DOHH2 (cell line): ENCODE data around the gene ABCA10.

Experiments used
- H3F3A ChIP-seq: fragments of 200-600 bp; sonication (generic), shearing (Covaris generic); 2 replicates; pipeline ENCODE4 v1.6.0; 2016; ENCODE audit warnings: antibody characterized with exemption, mild to moderate bottlenecking; ENCODE audit not compliant: control insufficient read depth, insufficient read depth
- H3K27ac ChIP-seq: fragments of 200-600 bp; sonication (generic); 2 replicates; pipeline ENCODE4 v1.5.1; 2014; ENCODE audit warnings: low read depth, mild to moderate bottlenecking, low read length, moderate library complexity
- H3K27me3 ChIP-seq: fragments of 200-600 bp; sonication (generic); 2 replicates; pipeline ENCODE4 v1.6.1; 2014; ENCODE audit warnings: mild to moderate bottlenecking, low read length, mixed read lengths; ENCODE audit not compliant: control insufficient read depth
- H3K36me3 ChIP-seq: fragments of 200-600 bp; sonication (generic); 2 replicates; pipeline ENCODE4 v1.6.1; 2014; ENCODE audit warnings: mild to moderate bottlenecking, low read length, moderate library complexity, mixed read lengths; ENCODE audit not compliant: control insufficient read depth
- H3K4me1 ChIP-seq: fragments of 200-600 bp; sonication (generic); 2 replicates; pipeline ENCODE4 v1.6.1; 2014; ENCODE audit warnings: mild to moderate bottlenecking, low read length, mixed read lengths; ENCODE audit not compliant: control insufficient read depth
- H3K4me2 ChIP-seq: fragments of 200-600 bp; sonication (generic); 2 replicates; pipeline ENCODE4 v1.6.0; 2014; ENCODE audit warnings: mild to moderate bottlenecking, low read length, moderate library complexity
- H3K4me3 ChIP-seq: fragments of 200-600 bp; sonication (generic); 2 replicates; pipeline ENCODE4 v1.5.1; 2014; ENCODE audit warnings: mild to moderate bottlenecking, low read length, mixed read lengths
- H3K79me2 ChIP-seq: fragments of 200-600 bp; sonication (generic); 2 replicates; pipeline ENCODE4 v1.6.1; 2014; ENCODE audit warnings: mild to moderate bottlenecking, low read length, mixed read lengths; ENCODE audit not compliant: control insufficient read depth
- H3K9me2 ChIP-seq: fragments of 200-600 bp; sonication (generic); replicated peaks from 2 replicates; pipeline ENCODE4 v1.6.1; 2014; ENCODE audit warnings: mild to moderate bottlenecking, low read length, mixed read lengths; ENCODE audit not compliant: control insufficient read depth
- H3K9me3 ChIP-seq: fragments of 200-600 bp; sonication (generic); 2 replicates; pipeline ENCODE4 v1.6.1; 2014; ENCODE audit warnings: antibody characterized with exemption, low read length, mixed read lengths; ENCODE audit not compliant: control insufficient read depth, insufficient read depth
- H4K20me1 ChIP-seq: fragments of 200-600 bp; sonication (generic); 2 replicates; pipeline ENCODE4 v1.6.0; 2014; ENCODE audit warnings: low read depth, mild to moderate bottlenecking, antibody characterized with exemption, low read length, moderate library complexity; ENCODE audit not compliant: control insufficient read depth, insufficient read depth
- CTCF ChIP-seq: fragments of 200-600 bp; sonication (generic); IDR thresholded peaks from one replicate; pipeline ENCODE4 v1.5.1; 2014; ENCODE audit warnings: antibody characterized with exemption, mild to moderate bottlenecking, low read depth, low read length; ENCODE audit not compliant: poor library complexity, severe bottlenecking
- EZH2phosphoT487 ChIP-seq: fragments of 200-600 bp; sonication (generic); IDR thresholded peaks from 2 replicates; pipeline ENCODE4 v1.6.1; 2017; ENCODE audit warnings: borderline replicate concordance, mild to moderate bottlenecking, antibody characterized with exemption, low read length, moderate library complexity, mixed read lengths

Gene ABCA10

GRCh38 chr17:69223809-69224208 lies 4.8 kb downstream of the ABCA10 start:
- Histone ChIP-seq H3F3A (no peaks in the 10 kb centered on the region), H3K4me3 (no peak overlapping the region), H3K27ac (no peak overlapping the region), H3K9me3 (no peaks in the 10 kb centered on the region), H3K4me2 (no peak overlapping the region), H3K4me1 (no peaks in the 10 kb centered on the region), H4K20me1 (no peaks in the 10 kb centered on the region), H3K9me2 (no peaks in the 10 kb centered on the region), H3K79me2 (no peaks in the 10 kb centered on the region), H3K27me3 (no peaks in the 10 kb centered on the region), H3K36me3 (no peaks in the 10 kb centered on the region)
- TF ChIP-seq EZH2phosphoT487 (no peak), CTCF (no peak)

GRCh38 chr17:69222707-69223258 lies 5.8 kb downstream of the ABCA10 start:
- H3K9me2 ChIP-seq = no peaks in the 10 kb centered on the region
- no peaks in the 10 kb centered on the region for H3K27me3 ChIP-seq
- no peaks in the 10 kb centered on the region for H3K4me1 ChIP-seq
- H4K20me1 ChIP-seq = no peaks in the 10 kb centered on the region
- H3K36me3 ChIP-seq = no peaks in the 10 kb centered on the region
- H3K27ac ChIP-seq = no peak overlapping the region
- no peaks in the 10 kb centered on the region for H3F3A ChIP-seq
- no peak overlapping the region for H3K4me2 ChIP-seq
- no peak overlapping the region for H3K4me3 ChIP-seq
- no peak for TF ChIP-seq EZH2phosphoT487
- TF ChIP-seq CTCF = no peak
- no peaks in the 10 kb centered on the region for H3K9me3 ChIP-seq
- H3K79me2 ChIP-seq = no peaks in the 10 kb centered on the region

- no peak overlapping the region for H3K4me3 ChIP-seq
- no peak for TF ChIP-seq CTCF
- no peak for TF ChIP-seq EZH2phosphoT487
- no peaks in the 10 kb centered on the region for H3F3A ChIP-seq
- no peaks in the 10 kb centered on the region for H4K20me1 ChIP-seq
- H3K9me2 ChIP-seq = no peaks in the 10 kb centered on the region
- H3K36me3 ChIP-seq = no peaks in the 10 kb centered on the region
- H3K4me1 ChIP-seq = no peaks in the 10 kb centered on the region
- H3K4me2 ChIP-seq = no peak overlapping the region
- H3K27ac ChIP-seq = no peak overlapping the region
- H3K9me3 ChIP-seq = no peaks in the 10 kb centered on the region
- H3K27me3 ChIP-seq = no peaks in the 10 kb centered on the region
- H3K79me2 ChIP-seq = no peaks in the 10 kb centered on the region
These were observed 8.5 kb downstream of the ABCA10 start for GRCh38 chr17:69220098-69220497.
